Measurements from ENCODE around the gene MAP3K3.
A peak's percentile ranks its signal among the peaks of the same experiment; 100 is the strongest.

Gene MAP3K3

GRCh38 chr17:63622574-63623390 lies 565 bp downstream of the MAP3K3 start:
- peak; percentile 18 for DNase-seq

DNA sequence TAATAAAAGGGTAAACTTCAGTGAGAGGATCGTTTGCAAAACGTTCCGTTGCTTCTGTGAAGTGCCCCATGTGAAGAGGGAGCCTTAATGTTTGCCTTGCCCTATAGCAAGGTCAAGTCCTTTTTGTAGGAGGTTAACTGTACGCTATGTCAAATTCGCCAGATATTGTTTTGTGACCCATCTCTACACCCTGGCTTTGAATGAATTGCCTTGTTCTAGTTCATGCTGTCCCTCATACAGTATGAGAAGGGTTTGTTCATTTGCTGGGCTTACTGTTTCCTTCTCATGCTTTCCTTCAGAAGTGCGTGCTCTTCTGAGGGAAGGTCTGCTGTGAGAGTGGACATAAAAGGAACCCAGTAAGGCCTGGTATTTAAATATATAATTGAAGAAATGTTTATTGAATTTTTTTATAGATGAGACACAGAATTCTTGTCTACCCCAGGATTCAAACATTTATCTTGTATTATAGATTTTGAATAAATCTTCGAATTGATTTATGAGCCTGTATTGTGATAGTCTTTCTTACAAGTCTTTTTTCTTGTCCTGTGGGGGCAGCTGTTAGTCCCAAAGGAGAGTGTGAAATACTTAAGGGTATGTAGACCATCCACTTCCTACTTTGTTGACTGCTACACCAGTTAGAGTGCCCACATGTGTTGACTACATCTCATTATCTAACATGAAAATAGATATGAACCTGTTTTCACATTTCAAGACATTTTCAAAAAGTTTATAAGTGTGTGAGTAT lies 1.7 kb downstream of the MAP3K3 start:
- no peak for DNase-seq

DNA sequence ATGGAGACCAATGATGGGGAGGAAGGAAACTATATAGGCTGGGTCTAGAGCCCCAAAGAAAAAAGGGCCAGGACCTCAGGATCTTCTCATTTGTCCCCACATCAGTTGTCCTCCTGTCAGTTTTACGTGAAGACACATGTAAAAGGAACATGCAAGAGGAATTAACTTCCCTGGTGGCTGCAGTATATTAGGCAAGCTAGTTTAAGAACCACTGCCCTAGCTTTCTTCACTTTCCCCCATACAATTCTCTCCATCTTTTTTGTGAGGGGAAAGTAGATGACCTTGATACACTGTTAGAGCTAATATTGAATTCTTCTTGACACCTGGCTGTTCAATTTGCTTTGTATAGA lies 2.3 kb downstream of the MAP3K3 start:
- DNase-seq: no peak

GRCh38 chr17:63626551-63627180 lies 4.4 kb downstream of the MAP3K3 start:
- DNase-seq: no peak

- DNase-seq: no peak
Measured at GRCh38 chr17:63629627-63630026, 7.4 kb downstream of the MAP3K3 start.

DNA sequence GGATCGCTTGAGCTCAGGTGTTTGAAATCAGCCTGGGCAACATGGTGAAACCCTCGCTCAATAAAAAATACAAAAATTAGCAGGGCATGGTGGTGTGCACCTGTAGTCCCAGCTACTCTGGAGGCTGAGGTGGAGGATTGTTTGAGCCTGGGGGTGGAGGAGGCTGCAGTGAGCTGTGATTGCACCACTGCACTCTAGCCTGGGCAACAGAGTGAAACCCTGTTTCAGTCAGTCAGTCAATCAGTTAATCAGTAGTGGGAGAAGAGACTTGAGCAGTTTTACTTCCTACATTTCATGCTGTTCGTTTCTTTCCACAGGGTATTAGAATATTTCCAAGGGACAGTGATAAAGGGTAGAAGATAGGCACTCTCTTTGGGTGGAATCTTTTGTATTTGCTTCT lies 8.8 kb downstream of the MAP3K3 start:
- no peak for DNase-seq

DNA sequence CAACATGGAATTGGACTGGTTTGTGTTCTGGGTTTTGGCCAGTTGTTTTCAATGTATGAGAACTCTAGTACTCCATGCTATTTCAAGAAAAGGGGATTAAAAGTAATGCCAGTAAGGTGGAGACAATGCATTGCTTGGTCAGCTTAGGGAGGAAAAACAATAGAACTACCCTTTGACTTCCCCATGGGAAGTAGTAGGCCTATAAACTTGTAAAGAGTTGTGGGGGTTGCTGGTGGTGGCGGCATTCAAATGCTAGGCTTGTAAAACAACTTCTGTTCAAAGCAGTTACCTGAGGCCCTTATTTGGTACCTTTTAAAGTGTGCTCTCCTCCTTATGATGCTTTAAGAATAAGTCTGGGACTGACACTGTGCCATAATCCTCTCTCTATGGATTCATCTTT lies 9.4 kb downstream of the MAP3K3 start:
- no peak for DNase-seq

- no peak for DNase-seq
Measured at GRCh38 chr17:63633742-63634141, 11.5 kb downstream of the MAP3K3 start.

- DNase-seq: no peak
Measured at GRCh38 chr17:63634163-63634562, 11.9 kb downstream of the MAP3K3 start.

DNA sequence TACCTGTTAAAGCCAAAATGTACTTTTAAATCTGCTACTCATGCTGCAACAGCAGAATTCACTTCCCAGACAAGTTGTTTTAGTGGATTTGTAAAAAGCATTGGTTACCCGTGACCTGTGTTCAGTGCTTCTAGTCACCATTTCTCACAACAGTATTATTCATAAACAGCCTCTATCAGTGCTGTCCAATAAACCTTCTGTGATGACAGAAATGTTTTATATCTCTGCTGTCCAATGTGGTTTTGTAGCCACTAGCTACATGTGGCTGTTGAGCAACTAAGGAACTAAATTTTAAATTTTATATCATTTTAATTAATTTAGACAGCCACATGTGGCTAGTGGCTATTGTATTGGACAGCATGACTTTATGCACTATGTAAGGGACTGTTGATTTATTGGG lies 12.6 kb downstream of the MAP3K3 start:
- no peak for DNase-seq

DNA sequence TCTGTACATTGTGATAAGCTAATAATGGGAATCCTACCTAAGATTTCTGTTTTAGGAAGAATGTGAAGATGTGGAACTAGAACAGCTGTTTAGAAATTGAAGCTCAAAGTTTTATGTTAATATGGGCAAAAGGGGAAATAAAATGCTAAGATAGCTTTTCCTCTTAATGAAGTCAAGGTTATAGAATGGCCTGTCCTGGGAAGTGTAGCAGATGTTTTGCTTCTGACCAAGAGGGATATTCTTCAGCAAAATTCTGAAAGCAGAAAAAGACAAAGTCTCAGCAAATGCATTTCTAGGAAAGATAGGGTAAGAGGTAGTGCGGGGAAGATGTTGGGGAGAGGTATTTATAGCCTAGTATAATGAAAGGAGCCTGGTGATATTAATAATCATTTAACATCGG lies 13.1 kb downstream of the MAP3K3 start:
- DNase-seq: no peak

GRCh38 chr17:63635787-63636186 lies 13.6 kb downstream of the MAP3K3 start:
- no peak for DNase-seq

DNA sequence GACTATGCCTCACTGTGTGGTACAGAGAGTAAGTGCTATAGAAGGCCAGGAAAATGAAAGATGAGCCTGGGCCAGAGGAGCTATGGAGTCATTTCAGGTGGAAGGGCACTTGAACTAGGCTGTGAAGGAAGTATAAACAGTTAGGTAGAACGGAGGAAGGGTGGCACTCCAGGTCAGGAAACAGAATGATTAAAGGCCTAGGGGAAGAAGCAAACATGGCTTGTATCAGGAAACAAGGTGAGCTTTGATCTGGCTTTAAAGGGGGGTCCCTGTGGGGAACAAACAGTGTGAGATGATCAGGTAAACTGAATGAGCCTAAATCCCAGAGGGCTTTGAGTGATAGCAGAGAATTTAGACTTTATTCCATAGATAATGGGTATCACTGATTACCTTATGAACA lies 16.9 kb downstream of the MAP3K3 start:
- DNase-seq: no peak

DNA sequence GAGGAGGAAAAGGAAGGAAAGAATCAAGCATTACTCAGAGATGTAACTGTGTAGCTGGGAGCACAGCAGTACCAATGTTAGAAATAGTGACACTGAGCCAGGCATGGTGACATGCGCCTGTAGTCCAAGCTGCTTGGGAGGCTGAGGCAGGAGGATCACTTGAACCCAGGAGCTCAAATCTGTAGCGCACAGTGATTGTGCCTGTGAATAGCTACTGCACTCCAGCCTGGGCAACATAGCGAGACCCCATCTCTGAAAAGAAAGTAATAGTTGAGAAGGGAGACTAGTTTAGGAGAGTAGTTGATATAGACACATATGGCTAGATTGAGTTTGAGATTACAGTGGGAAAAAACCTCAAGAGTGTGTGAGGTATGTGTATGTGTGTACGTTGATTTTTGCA lies 17.8 kb downstream of the MAP3K3 start:
- DNase-seq: no peak

GRCh38 chr17:63641692-63642448 lies 19.7 kb downstream of the MAP3K3 start:
- no peak for DNase-seq

DNA sequence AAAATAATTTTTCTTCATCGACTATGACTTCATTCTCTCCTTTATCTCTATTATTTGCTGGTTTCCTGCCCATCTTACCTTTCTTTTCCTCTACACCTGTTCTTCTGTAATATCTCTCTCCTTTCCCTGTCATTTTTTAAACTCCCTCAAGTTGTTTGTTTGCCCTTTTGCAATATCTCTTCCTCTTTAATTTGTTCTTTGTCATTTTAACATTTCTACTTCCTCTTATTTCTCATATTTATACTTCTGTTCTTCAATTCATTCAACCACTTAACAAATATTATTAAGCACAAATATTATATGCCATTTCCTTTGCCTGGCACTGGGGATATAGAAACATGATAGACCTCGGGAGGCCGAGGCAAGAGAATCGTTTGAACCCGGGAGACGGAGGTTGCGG lies 22.6 kb downstream of the MAP3K3 start:
- DNase-seq: no peak

DNA sequence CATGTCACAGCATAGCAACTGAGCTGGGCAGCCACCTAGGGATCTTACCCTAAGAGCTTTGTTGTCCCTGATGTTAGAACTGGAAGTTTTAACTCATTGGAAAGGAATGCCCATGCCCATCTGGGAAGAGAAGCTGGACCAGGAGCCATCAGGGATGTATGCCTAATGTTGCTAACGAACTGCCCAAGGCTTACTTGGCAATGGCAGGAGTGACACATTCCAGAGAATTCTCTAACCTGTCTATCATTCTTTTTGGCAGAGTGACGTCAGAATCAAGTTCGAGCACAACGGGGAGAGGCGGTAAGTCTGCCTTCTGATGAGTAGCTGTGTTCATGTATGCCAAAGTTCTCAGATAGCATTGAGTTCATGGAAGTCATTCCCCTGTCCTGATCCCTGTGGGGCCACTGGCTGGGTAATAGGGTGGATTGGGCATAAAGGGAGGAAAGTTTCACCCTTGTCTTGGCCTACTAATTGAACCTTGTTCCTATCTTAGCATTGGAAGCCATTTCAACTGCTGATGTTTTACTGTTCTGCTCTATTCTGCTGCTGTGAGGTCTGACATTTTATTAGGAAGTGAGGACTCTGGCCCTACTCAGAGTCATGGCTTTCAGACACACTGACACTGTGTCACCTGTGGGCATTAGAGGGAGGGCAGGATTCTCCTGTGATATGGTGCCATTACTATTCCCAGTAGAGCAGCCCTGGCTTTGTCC lies 23.7 kb downstream of the MAP3K3 start:
- DNase-seq: no peak

GRCh38 chr17:63646488-63646806 lies 24.2 kb downstream of the MAP3K3 start:
- DNase-seq: no peak

DNA sequence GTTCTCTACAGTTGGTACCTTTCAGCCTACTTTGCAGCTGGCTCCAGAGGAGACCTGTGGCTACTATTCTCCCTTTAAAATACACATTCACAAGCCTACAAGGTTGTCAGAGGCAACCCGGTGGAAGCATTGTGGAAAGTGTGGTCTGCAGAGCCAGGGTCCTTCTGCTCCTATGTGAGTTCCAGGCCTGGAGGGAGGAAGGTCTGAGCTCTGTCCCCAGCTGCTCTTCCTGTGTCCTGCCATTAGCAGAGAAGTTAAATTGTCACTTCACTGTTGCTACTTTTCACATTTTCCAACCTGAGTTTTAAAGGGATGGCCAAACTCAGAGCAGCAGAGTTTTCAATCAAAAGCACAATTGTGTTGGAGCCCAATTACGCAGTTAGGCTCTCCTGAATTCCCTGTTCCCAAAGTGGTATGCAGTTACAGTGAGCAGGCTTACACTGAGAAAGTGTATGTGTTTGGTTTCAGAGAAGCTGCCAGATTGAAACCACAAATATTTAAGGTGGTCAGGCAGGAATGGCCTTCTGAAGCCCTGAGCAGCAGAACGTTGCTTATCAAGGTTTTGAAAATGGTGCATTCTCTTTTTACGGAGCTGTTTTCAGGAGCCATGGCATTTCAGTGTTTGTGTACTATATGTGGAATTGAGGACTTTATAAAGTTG lies 25.0 kb downstream of the MAP3K3 start:
- no peak for DNase-seq

DNA sequence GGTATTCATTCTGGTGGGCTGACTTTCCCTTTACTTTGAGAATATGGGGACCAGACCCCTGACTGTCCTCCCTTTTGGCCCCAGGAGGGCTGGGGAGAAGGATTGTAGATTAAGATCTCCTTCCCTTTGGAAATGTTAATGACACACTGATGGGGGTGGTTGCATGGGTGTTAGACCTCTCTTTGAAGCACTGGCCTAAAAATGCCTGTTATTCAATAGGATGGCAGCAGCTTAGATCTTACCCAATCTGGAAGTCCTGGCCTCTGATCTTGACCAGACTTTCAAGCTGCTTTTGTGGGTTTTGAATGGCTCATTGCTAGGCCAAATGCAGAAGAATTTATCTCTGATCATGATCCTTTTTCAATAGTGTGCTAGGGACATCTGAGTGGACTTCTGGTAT lies 25.7 kb downstream of the MAP3K3 start:
- DNase-seq: no peak

GRCh38 chr17:63649813-63650212 lies 27.6 kb downstream of the MAP3K3 start:
- no peak for DNase-seq

- DNase-seq: no peak
Measured at GRCh38 chr17:63652106-63652505, 29.9 kb downstream of the MAP3K3 start.
